K562 (cell line): ENCODE measurements around the gene BIRC7. TPM values are rescaled to one million over a fixed set of nuclear protein-coding genes. Genes with fewer than 3 reads are reported as not detected.

Experiments used
- CREB1 ChIP-seq, 2 experiments: sonication (generic) in 1 of 2; formaldehyde crosslinking in 1 of 2; IDR thresholded peaks; 2 replicates each; pipeline versions ENCODE4 v1.6.1 to v1.8.0; 2012 to 2022; ENCODE audit warnings: inconsistent platforms in 1 of 2, mild to moderate bottlenecking in 1 of 2, missing genetic modification reagents in 1 of 2, moderate library complexity in 1 of 2
- EZH2 ChIP-seq: IDR thresholded peaks from 2 replicates; pipeline ENCODE4 v1.6.1; 2012; ENCODE audit warnings: low read depth, mild to moderate bottlenecking, inconsistent platforms, low read length, borderline replicate concordance
- NR2C1 ChIP-seq, 2 experiments: fragments of 450-650 bp; IDR thresholded peaks; 2 replicates each; pipeline ENCODE4 v1.6.1; 2017; ENCODE audit warnings: mild to moderate bottlenecking in 2 of 2, antibody characterized with exemption in 1 of 2, inconsistent platforms in 1 of 2, missing compliant biosample characterization in 1 of 2, missing genetic modification characterization in 1 of 2
- SP2 ChIP-seq: IDR thresholded peaks from 2 replicates; pipeline ENCODE4 v1.6.1; 2011; ENCODE audit warnings: mild to moderate bottlenecking, low read depth, low read length, moderate library complexity; ENCODE audit not compliant: poor library complexity, severe bottlenecking; ENCODE audit errors: extremely low read depth
- TRIM28 ChIP-seq: fragments of 450-650 bp; IDR thresholded peaks from 2 replicates; pipeline ENCODE4 v1.6.1; 2017
- ZNF347 ChIP-seq: fragments of 450-650 bp; formaldehyde crosslinking; IDR thresholded peaks from 2 replicates; pipeline ENCODE4 v1.4.0; 2020; ENCODE audit warnings: low read depth, mild to moderate bottlenecking, moderate library complexity
- polyA plus RNA-seq, 8 experiments: library from polyadenylated mRNA; depleted of rRNA in 4 of 8; stranded (reverse) in 5 of 8; unstranded in 3 of 8; fragments of >200 nt; fragmentation: Nextera tagmentation in 2 of 8; fragmentation: Illumina TruSeq in 1 of 8; extraction: Ambion mirVana in 2 of 8; extraction: Trizol in 1 of 8; gene quantifications; 2 replicates each; pipeline versions ENCODE4 v1.2.1 to v1.2.3, GENCODE V29; 2011 to 2014; ENCODE audit warnings: inconsistent platforms in 1 of 8, missing spikeins in 1 of 8
- total RNA-seq, 7 experiments: library from RNA; depleted of rRNA in 6 of 7; stranded (reverse); fragments of >200 nt in 6 of 7; fragmentation: Illumina TruSeq in 2 of 7; extraction: Trizol in 2 of 7; gene quantifications; 2 replicates each; pipeline versions ENCODE4 v1.2.1 to v1.2.3, GENCODE V29; 2011 to 2021; ENCODE audit warnings: low replicate concordance in 1 of 7
- TF ChIP-seq, protein P1 (sequence below): sonication (generic); formaldehyde crosslinking; IDR thresholded peaks from 2 replicates; pipeline ENCODE4 v1.8.0; 2022; ENCODE audit warnings: mild to moderate bottlenecking, missing genetic modification reagents
- TF ChIP-seq, protein P2 (sequence below): fragments of 250-450 bp; sonication (Bioruptor Pico); IDR thresholded peaks from 2 replicates; pipeline ENCODE4 v1.5.0; 2021; ENCODE audit warnings: mild to moderate bottlenecking, borderline replicate concordance
- TF ChIP-seq, protein P3 (sequence below): fragments of 250-450 bp; sonication (Bioruptor Pico); IDR thresholded peaks from 2 replicates; pipeline ENCODE4 v1.5.0; 2021; ENCODE audit warnings: mild to moderate bottlenecking, moderate library complexity
- TF ChIP-seq, protein P4 (sequence below): fragments of 450-650 bp; formaldehyde crosslinking; IDR thresholded peaks from 2 replicates; pipeline ENCODE4 v1.4.0; 2022; ENCODE audit warnings: mild to moderate bottlenecking, moderate library complexity

BIRC7 gene
- total and polyA plus RNA-seq, 9 of the 15 experiments (the other 6 are each of a cell fraction or from before 2014, with no cell fraction given): 0.14 to 0.19 (median 0.16) TPM; not detected in 5

DNA sequence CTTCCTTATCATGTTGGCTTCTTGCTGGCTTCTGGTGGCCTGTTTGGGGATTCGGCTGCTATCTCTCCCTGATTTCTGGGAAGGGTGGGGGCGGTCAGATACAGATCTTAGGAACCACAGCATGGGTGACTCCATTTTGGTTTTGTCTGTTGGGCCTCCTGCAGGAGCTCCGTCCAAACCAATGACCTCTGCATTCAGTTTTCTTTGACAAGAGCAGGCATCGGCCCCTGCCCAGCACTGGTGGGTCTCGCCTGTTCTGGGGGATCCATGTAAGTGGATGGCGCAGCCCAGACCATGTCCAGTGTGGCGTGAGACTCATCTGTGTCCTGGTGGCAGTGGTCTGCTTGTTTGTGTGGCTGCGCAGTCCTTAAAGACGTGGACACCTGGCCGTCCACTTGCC lies 28.3 kb downstream of the BIRC7 start (continued):
- TF ChIP-seq CREB1 (IDR thresholded peaks at IDR 0.05): no peak
- no peak for TF ChIP-seq CREB1 (CRISPR knock-in tag; IDR thresholded peaks at IDR 0.05)
- no peak for TF ChIP-seq EZH2
- no peak for TF ChIP-seq ZNF347
- TF ChIP-seq NR2C1 (IDR thresholded peaks at IDR 0.05): no peak
- TF ChIP-seq NR2C1 (tag; IDR thresholded peaks at IDR 0.05): peak; percentile 87
- no peak for TF ChIP-seq SP2
- TF ChIP-seq, protein P1, sequence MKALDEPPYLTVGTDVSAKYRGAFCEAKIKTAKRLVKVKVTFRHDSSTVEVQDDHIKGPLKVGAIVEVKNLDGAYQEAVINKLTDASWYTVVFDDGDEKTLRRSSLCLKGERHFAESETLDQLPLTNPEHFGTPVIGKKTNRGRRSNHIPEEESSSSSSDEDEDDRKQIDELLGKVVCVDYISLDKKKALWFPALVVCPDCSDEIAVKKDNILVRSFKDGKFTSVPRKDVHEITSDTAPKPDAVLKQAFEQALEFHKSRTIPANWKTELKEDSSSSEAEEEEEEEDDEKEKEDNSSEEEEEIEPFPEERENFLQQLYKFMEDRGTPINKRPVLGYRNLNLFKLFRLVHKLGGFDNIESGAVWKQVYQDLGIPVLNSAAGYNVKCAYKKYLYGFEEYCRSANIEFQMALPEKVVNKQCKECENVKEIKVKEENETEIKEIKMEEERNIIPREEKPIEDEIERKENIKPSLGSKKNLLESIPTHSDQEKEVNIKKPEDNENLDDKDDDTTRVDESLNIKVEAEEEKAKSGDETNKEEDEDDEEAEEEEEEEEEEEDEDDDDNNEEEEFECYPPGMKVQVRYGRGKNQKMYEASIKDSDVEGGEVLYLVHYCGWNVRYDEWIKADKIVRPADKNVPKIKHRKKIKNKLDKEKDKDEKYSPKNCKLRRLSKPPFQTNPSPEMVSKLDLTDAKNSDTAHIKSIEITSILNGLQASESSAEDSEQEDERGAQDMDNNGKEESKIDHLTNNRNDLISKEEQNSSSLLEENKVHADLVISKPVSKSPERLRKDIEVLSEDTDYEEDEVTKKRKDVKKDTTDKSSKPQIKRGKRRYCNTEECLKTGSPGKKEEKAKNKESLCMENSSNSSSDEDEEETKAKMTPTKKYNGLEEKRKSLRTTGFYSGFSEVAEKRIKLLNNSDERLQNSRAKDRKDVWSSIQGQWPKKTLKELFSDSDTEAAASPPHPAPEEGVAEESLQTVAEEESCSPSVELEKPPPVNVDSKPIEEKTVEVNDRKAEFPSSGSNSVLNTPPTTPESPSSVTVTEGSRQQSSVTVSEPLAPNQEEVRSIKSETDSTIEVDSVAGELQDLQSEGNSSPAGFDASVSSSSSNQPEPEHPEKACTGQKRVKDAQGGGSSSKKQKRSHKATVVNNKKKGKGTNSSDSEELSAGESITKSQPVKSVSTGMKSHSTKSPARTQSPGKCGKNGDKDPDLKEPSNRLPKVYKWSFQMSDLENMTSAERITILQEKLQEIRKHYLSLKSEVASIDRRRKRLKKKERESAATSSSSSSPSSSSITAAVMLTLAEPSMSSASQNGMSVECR (CRISPR knock-in tag): no peak
- TF ChIP-seq TRIM28: no peak
- TF ChIP-seq, protein P2, sequence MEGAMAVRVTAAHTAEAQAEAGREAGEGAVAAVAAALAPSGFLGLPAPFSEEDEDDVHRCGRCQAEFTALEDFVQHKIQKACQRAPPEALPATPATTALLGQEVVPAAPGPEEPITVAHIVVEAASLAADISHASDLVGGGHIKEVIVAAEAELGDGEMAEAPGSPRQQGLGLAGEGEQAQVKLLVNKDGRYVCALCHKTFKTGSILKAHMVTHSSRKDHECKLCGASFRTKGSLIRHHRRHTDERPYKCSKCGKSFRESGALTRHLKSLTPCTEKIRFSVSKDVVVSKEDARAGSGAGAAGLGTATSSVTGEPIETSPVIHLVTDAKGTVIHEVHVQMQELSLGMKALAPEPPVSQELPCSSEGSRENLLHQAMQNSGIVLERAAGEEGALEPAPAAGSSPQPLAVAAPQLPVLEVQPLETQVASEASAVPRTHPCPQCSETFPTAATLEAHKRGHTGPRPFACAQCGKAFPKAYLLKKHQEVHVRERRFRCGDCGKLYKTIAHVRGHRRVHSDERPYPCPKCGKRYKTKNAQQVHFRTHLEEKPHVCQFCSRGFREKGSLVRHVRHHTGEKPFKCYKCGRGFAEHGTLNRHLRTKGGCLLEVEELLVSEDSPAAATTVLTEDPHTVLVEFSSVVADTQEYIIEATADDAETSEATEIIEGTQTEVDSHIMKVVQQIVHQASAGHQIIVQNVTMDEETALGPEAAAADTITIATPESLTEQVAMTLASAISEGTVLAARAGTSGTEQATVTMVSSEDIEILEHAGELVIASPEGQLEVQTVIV: peak; percentile 83; the same call in 1 of the 2 replicates
- TF ChIP-seq, protein P3, sequence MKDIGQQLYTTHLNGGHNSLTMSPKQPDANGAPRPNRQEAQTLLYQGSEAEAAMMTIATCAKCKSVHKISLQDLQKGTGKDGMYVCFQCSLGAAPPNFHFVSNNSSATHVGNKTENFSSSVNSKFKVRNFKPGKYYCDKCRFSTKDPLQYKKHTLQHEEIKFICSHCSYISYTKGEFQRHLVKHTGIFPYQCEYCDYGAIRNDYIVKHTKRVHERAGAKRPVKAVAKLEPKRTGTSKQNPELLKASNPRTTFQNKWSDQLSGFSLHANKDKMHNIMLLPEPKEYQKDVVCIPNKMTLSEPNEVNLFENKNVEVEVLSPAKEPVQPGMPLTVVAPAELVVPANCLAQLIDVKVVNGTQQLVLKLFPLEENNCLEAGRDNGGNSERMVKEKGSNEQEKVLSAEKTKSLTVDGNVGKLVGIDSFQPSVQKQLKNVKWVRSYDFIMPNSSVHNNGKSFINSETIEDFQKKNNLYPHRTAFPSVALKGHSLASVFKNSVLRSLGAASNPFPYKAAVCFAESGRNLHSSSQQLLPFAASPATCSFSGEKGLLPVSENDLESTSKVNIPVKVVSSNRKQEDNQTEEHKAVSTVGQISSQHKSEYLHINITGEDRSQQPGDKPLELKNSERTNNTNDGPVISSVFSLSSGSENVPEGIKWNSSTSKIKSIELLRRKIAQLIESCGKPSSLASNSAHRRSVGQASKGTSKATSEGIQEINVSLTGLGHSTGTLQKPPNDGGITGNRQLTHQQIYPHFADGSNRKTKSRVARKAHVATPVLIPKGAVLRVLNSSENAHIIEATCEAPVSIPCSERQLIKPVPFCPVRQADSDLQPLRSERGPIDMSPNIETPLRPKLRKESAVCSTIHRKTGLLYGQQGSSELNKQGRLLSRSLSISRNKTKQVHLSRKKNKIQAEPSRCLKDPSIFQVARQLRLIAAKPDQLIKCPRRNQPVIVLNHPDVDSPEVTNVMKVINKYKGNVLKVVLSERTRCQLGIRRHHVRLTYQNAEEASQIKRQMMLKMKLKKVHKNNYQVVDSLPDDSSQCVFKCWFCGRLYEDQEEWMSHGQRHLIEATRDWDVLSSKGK (CRISPR knock-in tag): no peak
- TF ChIP-seq, protein P4, sequence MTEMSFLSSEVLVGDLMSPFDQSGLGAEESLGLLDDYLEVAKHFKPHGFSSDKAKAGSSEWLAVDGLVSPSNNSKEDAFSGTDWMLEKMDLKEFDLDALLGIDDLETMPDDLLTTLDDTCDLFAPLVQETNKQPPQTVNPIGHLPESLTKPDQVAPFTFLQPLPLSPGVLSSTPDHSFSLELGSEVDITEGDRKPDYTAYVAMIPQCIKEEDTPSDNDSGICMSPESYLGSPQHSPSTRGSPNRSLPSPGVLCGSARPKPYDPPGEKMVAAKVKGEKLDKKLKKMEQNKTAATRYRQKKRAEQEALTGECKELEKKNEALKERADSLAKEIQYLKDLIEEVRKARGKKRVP (CRISPR knock-in tag): no peak
